ENCODE data around the gene RCAN2. TPM values are rescaled to one million over a fixed set of nuclear protein-coding genes. Genes with fewer than 3 reads are reported as not detected.

Gene RCAN2
- total and polyA plus RNA-seq, 2 donors (not counting 1 experiment from before 2014, with no cell fraction given): not detected

GRCh38 chr6:46352541-46353268 is 138.5 kb downstream of the RCAN2 start:
- H2AFZ ChIP-seq (ENCODE audit: insufficient read depth, low read depth, low read length, poor library complexity, severe bottlenecking): no peak overlapping the region
- H3K27me3 ChIP-seq (replicated peaks in 1 of 4; ENCODE audit: control extremely low read depth in 1 of 4, control insufficient read depth in 3 of 4, insufficient read depth in 4 of 4, low read length in 3 of 4): no peaks in the 10 kb centered on the region
- H3K27ac ChIP-seq (ENCODE audit: low read length in 2 of 2): no peak overlapping the region
- ChIA-PET POLR2A (no interaction called here), CTCF (no interaction called here)
- H4K20me1 ChIP-seq (ENCODE audit: control insufficient read depth, insufficient read depth, low read length, poor library complexity, severe bottlenecking): no peaks in the 10 kb centered on the region
- no peaks in the 10 kb centered on the region for H3K36me3 ChIP-seq (replicated peaks in 1 of 2; ENCODE audit: control extremely low read depth in 1 of 2, control insufficient read depth in 1 of 2, extremely low read depth in 1 of 2, insufficient read depth in 2 of 2, low read length in 1 of 2)
- H3K4me1 ChIP-seq (ENCODE audit: control insufficient read depth in 2 of 2, insufficient read depth in 2 of 2, low read length in 2 of 2): no peaks in the 10 kb centered on the region
- no peak for TF ChIP-seq CTCF (IDR thresholded peaks at IDR 0.05)
- TF ChIP-seq EZH2 (IDR thresholded peaks at IDR 0.05; ENCODE audit: borderline replicate concordance, insufficient read depth, low read depth, low read length, poor library complexity, severe bottlenecking): no peak
- no peak overlapping the region for H3K9ac ChIP-seq (ENCODE audit: low read length)
- no peak for ATAC-seq (ENCODE audit: low read depth)
- no peaks in the 10 kb centered on the region for H3K9me3 Mint-ChIP-seq (ENCODE audit: insufficient read depth)
- H3K27ac Mint-ChIP-seq: no peak overlapping the region
- no peak overlapping the region for H3K4me2 ChIP-seq (replicated peaks; ENCODE audit: low read depth, low read length, poor library complexity, severe bottlenecking)
- peaks cover 9% of the 10 kb centered on the region for H3K4me1 Mint-ChIP-seq
- no peak for DNase-seq
- H3K4me3 ChIP-seq (ENCODE audit: control extremely low read depth in 1 of 5, extremely low read depth in 1 of 5, insufficient read depth in 1 of 5, low read depth in 2 of 5, low read length in 4 of 5): no peak overlapping the region
- WGBS (ENCODE audit: insufficient coverage): 100% methylated on average over 2 of the region's 2 CpGs
- no peaks in the 10 kb centered on the region for H3K79me2 ChIP-seq (ENCODE audit: control insufficient read depth, insufficient read depth, low read length)
- H3K27me3 Mint-ChIP-seq: peaks cover 6% of the 10 kb centered on the region
- no peaks in the 10 kb centered on the region for H3K9me3 ChIP-seq (ENCODE audit: control extremely low read depth in 1 of 3, control insufficient read depth in 2 of 3, insufficient read depth in 1 of 3, low read length in 2 of 3)
- intact Hi-C loops (cut with micrococcal nuclease): no loop called here
- H3K4me3 Mint-ChIP-seq: no peak overlapping the region

- no peak overlapping the region for H3K4me3 ChIP-seq (ENCODE audit: control extremely low read depth in 1 of 5, extremely low read depth in 1 of 5, insufficient read depth in 1 of 5, low read depth in 2 of 5, low read length in 4 of 5)
- H3K27ac Mint-ChIP-seq: no peak overlapping the region
- intact Hi-C loops (cut with micrococcal nuclease): no loop called here
- H3K4me3 Mint-ChIP-seq: no peak overlapping the region
- DNase-seq (no peak), ATAC-seq (ENCODE audit: low read depth) (no peak)
- 100% methylated on average over 1 of the region's 1 CpG for WGBS (ENCODE audit: insufficient coverage)
- H3K27ac ChIP-seq (ENCODE audit: low read length in 2 of 2): no peak overlapping the region
- no peaks in the 10 kb centered on the region for H3K4me1 ChIP-seq (ENCODE audit: control insufficient read depth in 2 of 2, insufficient read depth in 2 of 2, low read length in 2 of 2)
- no peaks in the 10 kb centered on the region for H3K9me3 Mint-ChIP-seq (ENCODE audit: insufficient read depth)
- ChIA-PET POLR2A (interaction anchor here (0.5 kb wide), 1 partner anchor 115 kb away, joined by 4 read pairs; no protein-coding TSS in a partner anchor), CTCF (no interaction called here)
- H3K27me3 Mint-ChIP-seq: peaks cover 6% of the 10 kb centered on the region
- no peaks in the 10 kb centered on the region for H3K36me3 ChIP-seq (replicated peaks in 1 of 2; ENCODE audit: control extremely low read depth in 1 of 2, control insufficient read depth in 1 of 2, extremely low read depth in 1 of 2, insufficient read depth in 2 of 2, low read length in 1 of 2)
- H3K9ac ChIP-seq (ENCODE audit: low read length): no peak overlapping the region
- H4K20me1 ChIP-seq (ENCODE audit: control insufficient read depth, insufficient read depth, low read length, poor library complexity, severe bottlenecking): no peaks in the 10 kb centered on the region
- no peaks in the 10 kb centered on the region for H3K27me3 ChIP-seq (replicated peaks in 1 of 4; ENCODE audit: control extremely low read depth in 1 of 4, control insufficient read depth in 3 of 4, insufficient read depth in 4 of 4, low read length in 3 of 4)
- no peak overlapping the region for H3K4me2 ChIP-seq (replicated peaks; ENCODE audit: low read depth, low read length, poor library complexity, severe bottlenecking)
- H3K79me2 ChIP-seq (ENCODE audit: control insufficient read depth, insufficient read depth, low read length): no peaks in the 10 kb centered on the region
- no peak for TF ChIP-seq CTCF (IDR thresholded peaks at IDR 0.05)
- no peak for TF ChIP-seq EZH2 (IDR thresholded peaks at IDR 0.05; ENCODE audit: borderline replicate concordance, insufficient read depth, low read depth, low read length, poor library complexity, severe bottlenecking)
- no peaks in the 10 kb centered on the region for H3K9me3 ChIP-seq (ENCODE audit: control extremely low read depth in 1 of 3, control insufficient read depth in 2 of 3, insufficient read depth in 1 of 3, low read length in 2 of 3)
- H3K4me1 Mint-ChIP-seq: no peaks in the 10 kb centered on the region
- H2AFZ ChIP-seq (ENCODE audit: insufficient read depth, low read depth, low read length, poor library complexity, severe bottlenecking): no peak overlapping the region
Measured at GRCh38 chr6:46350714-46351113, 140.5 kb downstream of the RCAN2 start.

Data from B cell (primary cell).